Epidermal melanocyte (primary cell): ENCODE results near the gene CAPN15.
"Not testable (repeated sequence)": the region's sequence is repeated elsewhere in the genome, so short reads cannot be mapped to it uniquely, and the experiment has no call there.

Experiments
- DNase-seq: peaks from one replicate; pipeline ENCODE4 v3.0.0; 2011; ENCODE audit warnings: low spot score; ENCODE audit not compliant: insufficient read length

The CAPN15 gene

DNA sequence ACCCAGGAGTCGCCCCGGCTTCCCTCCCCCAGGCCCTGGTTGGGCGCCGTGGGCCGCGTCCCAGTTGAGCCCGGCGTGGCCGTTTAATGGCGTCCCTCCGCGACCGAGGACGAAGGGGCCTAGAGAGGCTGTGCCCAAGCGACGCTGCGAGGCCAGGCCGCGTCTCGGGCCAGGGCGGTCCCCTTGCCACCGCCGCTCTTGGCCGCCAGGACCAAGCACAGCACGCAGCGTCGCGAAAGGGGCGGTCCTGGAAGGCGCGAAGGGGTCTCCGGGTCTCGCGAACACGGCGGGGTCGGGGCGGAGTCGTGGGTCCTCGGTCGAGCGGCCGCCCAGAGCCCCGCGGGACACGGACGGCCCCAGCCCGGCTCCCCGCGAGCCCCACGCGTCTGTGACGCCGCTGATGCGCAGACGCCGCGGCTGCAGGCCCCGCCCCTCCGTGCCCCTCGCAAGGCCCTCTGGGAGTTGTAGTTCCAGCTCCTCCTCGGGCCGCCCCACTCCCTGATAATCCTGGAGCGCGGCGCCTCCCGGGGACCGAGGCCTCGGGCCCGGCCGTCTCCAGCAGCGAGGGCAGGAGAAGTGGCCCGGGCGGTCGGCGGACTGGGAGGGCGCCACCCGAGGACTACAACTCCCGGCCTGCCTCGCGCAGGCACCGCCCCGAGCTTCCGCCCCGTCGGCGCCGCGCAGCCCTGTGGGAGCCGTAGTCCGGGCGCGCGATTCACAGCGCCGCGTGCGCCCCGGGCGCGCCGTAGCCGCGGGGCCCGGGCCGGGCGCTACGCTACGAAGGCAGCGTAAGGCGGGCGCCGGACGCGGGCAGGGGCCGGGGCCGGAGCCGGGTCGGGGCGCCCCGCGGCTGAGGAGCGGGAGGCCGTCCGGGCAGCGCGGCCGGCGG is at the start of gene CAPN15:
CAPN15 (plus strand) TSS at position 698 of the 889 bp plus-strand sequence. CDS start 19,127 bp downstream, outside the sequence.
- peak; percentile 70 for DNase-seq

DNA sequence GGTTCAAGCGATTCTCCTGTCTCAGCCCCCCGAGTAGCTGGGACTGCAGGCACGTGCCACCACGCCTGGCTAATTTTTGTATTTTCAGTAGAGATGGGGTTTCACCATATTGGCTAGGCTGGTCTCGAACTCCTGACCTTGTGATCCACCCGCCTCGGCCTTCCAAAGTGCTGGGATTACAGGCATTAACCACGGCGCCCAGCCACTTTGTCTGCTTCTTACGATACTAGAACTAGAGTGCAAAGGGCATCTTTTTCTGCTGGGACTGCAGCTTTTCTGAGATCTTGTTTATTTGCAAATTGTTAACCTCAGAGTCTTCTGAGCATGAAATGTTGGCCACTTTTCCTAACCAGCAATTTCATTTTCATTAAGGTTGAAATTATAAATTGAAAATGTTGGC is 49.2 kb upstream of the CAPN15 start:
- DNase-seq = not testable (repeated sequence)

DNA sequence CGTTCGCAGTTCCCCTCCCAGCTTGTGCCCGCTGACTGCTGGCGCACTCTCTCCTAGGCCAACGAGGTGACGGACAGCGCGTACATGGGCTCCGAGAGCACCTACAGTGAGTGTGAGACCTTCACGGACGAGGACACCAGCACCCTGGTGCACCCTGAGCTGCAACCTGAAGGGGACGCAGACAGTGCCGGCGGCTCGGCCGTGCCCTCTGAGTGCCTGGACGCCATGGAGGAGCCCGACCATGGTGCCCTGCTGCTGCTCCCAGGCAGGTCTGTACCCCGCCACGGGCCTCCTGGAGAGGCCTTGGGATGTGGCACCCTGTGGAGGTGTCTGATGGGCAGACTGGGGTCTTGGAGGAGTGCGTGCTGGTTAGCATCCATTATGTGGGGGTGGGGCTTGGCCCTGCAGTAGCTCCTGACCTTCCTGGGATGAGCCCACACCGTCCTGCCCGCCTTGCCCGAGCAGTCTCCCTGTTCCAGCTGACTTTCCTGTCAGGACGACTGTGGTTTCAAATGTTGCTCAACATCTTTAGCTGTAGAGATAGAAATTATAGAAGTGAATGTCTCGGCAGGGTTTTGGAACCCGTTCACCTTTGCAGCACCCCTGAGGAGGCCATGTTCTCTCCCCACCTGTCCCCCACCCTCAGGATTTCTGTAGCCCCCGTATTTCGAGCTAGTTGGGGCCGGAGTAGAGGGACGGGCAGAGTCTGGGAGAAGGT is 44.9 kb upstream of the CAPN15 start:
- DNase-seq = no peak

- no peak for DNase-seq
These were observed 44.0 kb upstream of the CAPN15 start for GRCh38 chr16:483341-484075.

DNA sequence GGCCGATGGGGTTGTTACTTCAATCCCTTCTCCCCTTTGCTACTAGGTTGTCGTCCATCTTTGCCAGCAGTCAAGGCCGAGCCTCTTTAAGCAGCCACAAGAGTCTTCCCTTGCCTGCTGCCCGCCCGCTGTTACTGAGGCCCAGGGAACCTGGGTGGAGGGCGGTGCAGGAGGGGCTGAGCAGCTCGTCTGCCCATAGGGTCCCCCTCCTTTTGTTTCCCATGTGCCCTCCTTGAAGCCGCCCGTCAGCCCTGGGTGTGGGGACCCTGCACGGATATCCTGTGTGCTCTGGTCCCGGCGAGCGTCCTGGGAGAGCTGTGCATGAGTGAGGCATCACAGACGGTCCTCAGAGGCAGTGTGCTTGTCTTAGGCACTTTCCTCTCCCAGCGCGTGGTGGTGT is 37.9 kb upstream of the CAPN15 start:
- DNase-seq = no peak

GRCh38 chr16:490768-491167 is 36.7 kb upstream of the CAPN15 start:
- no peak for DNase-seq

GRCh38 chr16:491220-491919 is 36.1 kb upstream of the CAPN15 start:
- DNase-seq = no peak

GRCh38 chr16:492211-492875 is 35.2 kb upstream of the CAPN15 start:
- DNase-seq = no peak

GRCh38 chr16:494676-495075 is 32.8 kb upstream of the CAPN15 start:
- not testable (repeated sequence) for DNase-seq

GRCh38 chr16:495127-495748 is 32.3 kb upstream of the CAPN15 start:
- no peak for DNase-seq

DNA sequence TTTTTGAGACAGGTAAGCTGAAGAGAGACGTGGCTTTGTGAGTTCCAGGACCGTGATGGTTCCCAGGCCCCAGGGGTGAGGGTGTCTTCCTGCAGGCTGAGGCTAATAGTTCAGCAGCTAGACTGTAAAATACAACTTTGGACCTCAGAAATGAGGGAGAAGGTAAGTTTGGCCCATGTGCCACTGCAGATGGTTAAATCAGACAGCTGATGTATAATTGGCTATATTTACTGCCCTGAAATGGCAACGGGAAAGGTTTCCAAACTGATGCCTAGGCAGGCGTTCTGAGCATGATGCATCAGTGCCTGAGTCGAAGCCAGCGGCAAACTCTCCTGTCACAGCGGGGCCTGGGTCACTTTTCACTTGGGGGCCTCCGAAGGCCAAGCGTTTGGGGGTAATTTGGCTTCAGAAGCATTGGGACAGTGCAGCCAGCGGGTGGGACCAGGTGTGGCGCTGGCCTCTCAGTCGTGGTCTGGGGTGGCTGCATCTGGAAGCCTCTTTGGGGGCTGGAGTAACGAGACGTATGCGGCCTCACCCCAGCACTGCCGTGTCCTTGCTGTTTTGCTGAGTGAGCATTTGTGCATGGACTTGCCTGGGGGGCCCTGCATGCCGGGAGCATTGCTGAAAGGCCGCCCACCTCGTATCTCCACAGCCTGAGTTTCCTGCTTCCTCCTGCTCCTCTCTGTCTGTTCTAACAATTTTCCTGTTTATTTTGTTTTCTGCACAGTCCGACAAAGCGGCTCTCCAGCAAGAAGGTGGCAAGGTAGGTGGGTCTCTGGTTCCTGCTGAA is 31.2 kb upstream of the CAPN15 start:
- no peak for DNase-seq

GRCh38 chr16:497258-497657 is 30.3 kb upstream of the CAPN15 start:
- no peak for DNase-seq

GRCh38 chr16:499924-500323 is 27.6 kb upstream of the CAPN15 start:
- DNase-seq = no peak

DNA sequence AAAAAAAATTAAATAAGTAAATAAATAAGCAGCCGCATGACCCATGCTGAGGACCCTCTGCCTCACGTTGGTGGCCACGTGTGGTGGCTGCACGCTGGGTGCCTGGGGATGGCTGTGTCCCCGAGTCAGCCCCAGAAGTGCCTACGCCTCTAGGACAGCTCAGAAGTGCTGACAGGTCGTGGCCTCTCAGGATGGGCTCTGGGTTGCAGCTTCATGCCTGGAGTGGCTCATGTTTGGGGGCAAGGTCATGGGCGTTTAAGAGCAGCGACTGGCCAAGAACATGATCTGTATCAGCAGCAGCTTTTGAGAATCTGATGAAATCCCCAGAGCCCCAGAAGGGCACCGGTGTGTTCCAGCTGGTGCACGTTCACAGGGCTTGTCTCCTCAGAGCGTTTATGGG is 26.8 kb upstream of the CAPN15 start:
- DNase-seq = no peak

DNA sequence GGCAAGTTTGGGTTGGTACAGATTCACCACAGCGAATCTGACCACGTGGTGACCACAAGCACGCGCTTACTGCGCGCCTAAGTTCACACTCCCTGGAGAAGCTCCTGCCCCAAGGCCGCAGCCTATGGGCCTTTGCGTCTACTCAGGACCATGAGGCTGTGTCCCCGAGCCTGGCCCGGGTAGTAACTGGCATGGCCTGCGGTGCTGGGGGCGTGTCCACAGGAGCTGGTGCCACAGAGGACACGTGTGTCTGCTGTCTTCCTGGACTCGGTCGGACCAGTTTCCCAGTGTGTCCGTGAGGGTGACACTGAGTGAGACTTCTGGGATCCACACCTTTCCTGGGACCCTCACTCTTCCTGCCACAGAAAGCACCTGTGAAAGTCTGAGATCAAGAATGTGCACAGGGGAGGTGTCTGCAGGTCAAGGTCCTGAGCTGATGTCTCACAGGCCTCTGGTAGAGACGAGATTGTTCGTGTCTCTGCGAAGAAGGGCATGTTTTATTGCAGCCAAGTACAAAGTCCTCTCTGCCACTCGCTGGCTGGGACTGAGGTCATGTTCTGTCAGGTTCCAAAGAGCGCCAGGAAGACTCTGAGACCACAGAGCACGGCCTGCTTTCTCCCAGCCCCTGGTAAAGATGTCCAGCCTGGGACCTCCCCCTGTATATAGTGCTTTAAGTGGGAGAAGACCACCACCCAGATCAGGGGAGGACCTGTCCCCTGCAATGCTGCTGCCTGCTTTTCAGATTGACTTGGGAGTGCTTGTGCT is 25.2 kb upstream of the CAPN15 start:
- DNase-seq = no peak

- no peak for DNase-seq
These were observed 24.1 kb upstream of the CAPN15 start for GRCh38 chr16:503150-504071.

DNA sequence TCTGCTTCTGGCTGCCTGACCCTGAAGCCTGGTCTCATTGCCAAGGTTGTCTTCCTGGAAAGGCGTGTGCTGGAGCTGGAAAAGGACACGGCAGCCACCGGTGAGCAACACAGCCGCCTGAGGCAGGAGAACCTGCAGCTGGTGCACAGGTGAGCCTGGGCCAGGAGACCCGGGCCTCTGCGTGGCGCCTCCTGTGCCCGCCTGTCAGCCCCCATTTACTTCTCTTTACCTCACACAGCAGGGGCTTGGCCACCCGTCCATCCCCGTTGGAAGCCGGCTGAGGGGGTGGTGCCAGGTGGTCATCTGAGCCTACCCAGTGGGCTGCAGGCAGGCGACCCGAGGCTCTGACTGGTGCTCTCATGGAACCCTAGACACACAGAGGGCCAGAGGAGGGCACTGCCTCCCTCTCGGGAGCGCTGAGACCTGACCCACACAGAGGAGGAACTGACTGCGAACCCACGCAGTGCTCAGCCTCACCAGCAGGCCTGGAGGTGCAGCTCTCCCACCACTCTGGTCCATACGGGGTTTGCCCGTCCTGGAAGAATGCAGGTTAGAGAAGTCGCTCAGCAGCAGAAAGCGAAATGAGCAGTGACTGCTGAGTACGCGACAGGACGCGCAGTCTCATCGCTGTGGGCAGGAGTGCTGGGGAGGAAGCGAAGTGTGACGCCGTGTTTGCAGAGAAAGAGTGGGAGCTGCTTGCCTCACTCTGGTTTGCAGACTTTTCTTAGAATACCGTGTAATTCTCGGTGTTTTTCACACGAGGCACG is 21.9 kb upstream of the CAPN15 start:
- no peak for DNase-seq
